Ovary (tissue), 9 donors: ENCODE measurements around the gene HAND2. TPM values are rescaled to one million over a fixed set of nuclear protein-coding genes. Genes with fewer than 3 reads are reported as not detected.

Experiments used
- DNase-seq, 5 donors: peaks; one replicate each; pipeline ENCODE4 v3.0.0-alpha.2; 2019 to 2020
- H3K27ac ChIP-seq, 2 donors: fragments of 200-600 bp; one replicate each; pipeline versions ENCODE4 v1.5.1 to v1.8.0; 2019 to 2022
- H3K27me3 ChIP-seq: fragments of 200-600 bp; one replicate; pipeline ENCODE4 v1.8.0; 2022
- H3K36me3 ChIP-seq: fragments of 200-600 bp; sonication (generic); one replicate; pipeline ENCODE4 v1.5.1; 2019
- H3K4me1 ChIP-seq: one replicate; pipeline ENCODE4 v1.8.1; 2013; ENCODE audit warnings: mild to moderate bottlenecking, moderate library complexity; ENCODE audit not compliant: insufficient read depth
- H3K4me3 ChIP-seq: fragments of 200-600 bp; sonication (generic); one replicate; pipeline ENCODE4 v1.5.1; 2017
- H3K9me3 ChIP-seq, 2 donors: fragments of 200-600 bp in 1 of 2; sonication (generic) in 1 of 2; one replicate each; pipeline versions ENCODE4 v1.5.1 to v1.8.1; 2013 to 2019; ENCODE audit warnings: mild to moderate bottlenecking in 1 of 2, moderate library complexity in 1 of 2
- EP300 ChIP-seq: sonication (generic); formaldehyde crosslinking; IDR thresholded peaks from one replicate; pipeline ENCODE4 v1.6.1; 2017; ENCODE audit warnings: antibody characterized with exemption
- POLR2A ChIP-seq: fragments of 450-650 bp; IDR thresholded peaks from one replicate; pipeline ENCODE4 v1.6.1; 2017; ENCODE audit warnings: antibody characterized with exemption, mild to moderate bottlenecking, moderate library complexity
- WGBS, 3 donors: extraction: QIAGEN DNeasy Blood & Tissue Kit in 1 of 3; methylation state at CpG; one replicate each; pipeline versions ENCODE4 v1.1.5 to v1.1.7; 2013 to 2017; 5-methylcytosine and 5-hydroxymethylcytosine counted together
- intact Hi-C, 4 donors: fragments of 100-400 bp; cut with DNase I; formaldehyde crosslinking; loops; one replicate each; pipeline versions ENCODE4 v1.11.0 to v1.15.1; 2022 to 2023
- polyA plus RNA-seq, 2 donors: library from polyadenylated mRNA; stranded (reverse); fragments of 200-250 nt in 1 of 2; fragments of 350-450 nt in 1 of 2; fragmentation: Illumina TruSeq in 1 of 2; extraction: RNeasy Lipid Tissue Mini Kit (QIAGEN cat#74804) in 1 of 2; gene quantifications; one replicate each; pipeline ENCODE4 v1.2.3, GENCODE V29; 2013 to 2014
- total RNA-seq, 7 donors: library from RNA; depleted of rRNA in 2 of 7; stranded (reverse); fragments of >200 nt in 2 of 7; fragmentation: NEBNext Ultra II Directional in 3 of 7; extraction: Animal tissue kit (Norgen Biotek cat#: 25700) in 3 of 7; gene quantifications; one replicate each; pipeline versions ENCODE4 v1.1.0 to v1.2.4, GENCODE V29; 2016 to 2023
- TF ChIP-seq, protein P1 (sequence below), 3 donors: fragments of 450-650 bp in 2 of 3; fragments of 200-600 bp in 1 of 3; IDR thresholded peaks; one replicate each; pipeline versions ENCODE4 v1.5.1 to v1.8.0; 2016 to 2022; ENCODE audit warnings: antibody characterized with exemption in 3 of 3, mild to moderate bottlenecking in 1 of 3
- donor health status: DM: no; HTN: no; CAD: no; lungs with moderate emphysema.
- donor health status: DM: no; HTN: no; CAD: no.
- donor health status: Bipolar disorder and iron deficiency.
- donor health status: DM: yes; HTN: yes; CAD: no.
- donor health status: DM: no; HTN: no; CAD: no.
- donor health status: DM: yes; HTN: yes; CAD: no.

The HAND2 gene
- total and polyA plus RNA-seq, 9 donors: 12.9 to 99.9 (median 39.6) TPM

DNA sequence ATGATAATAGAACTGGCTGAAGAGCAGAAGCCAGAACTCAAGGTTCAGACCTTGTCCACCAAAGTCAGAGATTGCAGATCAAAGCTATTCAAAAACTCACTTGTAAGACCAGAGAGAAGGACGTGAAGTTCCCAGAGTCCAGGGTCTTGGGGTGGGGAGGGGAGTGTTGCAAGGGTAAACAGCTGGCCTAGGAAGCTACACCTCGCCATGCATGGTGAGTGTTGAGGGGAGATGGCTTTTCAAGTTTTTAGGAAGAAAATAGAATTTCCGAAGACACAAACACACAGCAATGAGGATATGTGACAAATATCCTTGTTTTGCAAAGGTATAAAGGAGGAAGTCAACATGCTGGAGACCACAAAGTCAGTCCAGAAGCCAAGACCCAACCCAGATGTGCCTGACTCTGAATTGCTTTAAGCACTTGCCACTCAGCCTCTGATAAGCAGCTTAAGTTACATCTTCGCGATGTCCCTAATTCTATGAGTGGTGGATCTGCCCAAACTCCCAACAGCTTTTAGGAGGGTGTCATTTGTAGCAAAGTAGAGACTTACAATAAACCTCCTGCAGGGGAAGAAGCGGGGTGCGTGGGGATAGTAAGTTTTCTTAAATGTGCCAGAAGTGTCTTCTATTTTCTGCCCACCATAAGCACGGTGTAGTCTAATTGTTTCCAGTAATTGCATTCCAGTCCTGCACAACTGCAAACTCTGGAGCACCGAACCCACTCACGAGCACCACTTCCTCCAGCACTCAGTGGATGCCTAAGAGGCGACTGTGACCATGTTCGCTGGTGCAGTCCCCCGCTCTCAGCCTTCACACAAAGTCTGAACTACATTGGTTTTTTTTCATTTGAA is 26.5 kb downstream of the HAND2 start:
- intact Hi-C loops: loop anchor here in 2 of 4 donors (10.0 kb wide), 3 partner anchors 241 to 811 kb away; no protein-coding TSS in a partner anchor
- H3K4me1 ChIP-seq: no peaks in the 10 kb centered on the region
- TF ChIP-seq, protein P1, sequence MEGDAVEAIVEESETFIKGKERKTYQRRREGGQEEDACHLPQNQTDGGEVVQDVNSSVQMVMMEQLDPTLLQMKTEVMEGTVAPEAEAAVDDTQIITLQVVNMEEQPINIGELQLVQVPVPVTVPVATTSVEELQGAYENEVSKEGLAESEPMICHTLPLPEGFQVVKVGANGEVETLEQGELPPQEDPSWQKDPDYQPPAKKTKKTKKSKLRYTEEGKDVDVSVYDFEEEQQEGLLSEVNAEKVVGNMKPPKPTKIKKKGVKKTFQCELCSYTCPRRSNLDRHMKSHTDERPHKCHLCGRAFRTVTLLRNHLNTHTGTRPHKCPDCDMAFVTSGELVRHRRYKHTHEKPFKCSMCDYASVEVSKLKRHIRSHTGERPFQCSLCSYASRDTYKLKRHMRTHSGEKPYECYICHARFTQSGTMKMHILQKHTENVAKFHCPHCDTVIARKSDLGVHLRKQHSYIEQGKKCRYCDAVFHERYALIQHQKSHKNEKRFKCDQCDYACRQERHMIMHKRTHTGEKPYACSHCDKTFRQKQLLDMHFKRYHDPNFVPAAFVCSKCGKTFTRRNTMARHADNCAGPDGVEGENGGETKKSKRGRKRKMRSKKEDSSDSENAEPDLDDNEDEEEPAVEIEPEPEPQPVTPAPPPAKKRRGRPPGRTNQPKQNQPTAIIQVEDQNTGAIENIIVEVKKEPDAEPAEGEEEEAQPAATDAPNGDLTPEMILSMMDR (IDR thresholded peaks at IDR 0.05): no peak
- TF ChIP-seq POLR2A (no peak), EP300 (no peak)
- peaks cover 0 to 6% of the 10 kb centered on the region in 2 donors for H3K9me3 ChIP-seq
- 62 to 76% (median 63%) methylated on average over 13 of the region's 13 CpGs for WGBS, 3 donors
- H3K36me3 ChIP-seq: no peaks in the 10 kb centered on the region
- H3K27me3 ChIP-seq: no peaks in the 10 kb centered on the region
- H3K4me3 ChIP-seq: no peak overlapping the region
- H3K27ac ChIP-seq: no peak overlapping the region
- DNase-seq: no peak

DNA sequence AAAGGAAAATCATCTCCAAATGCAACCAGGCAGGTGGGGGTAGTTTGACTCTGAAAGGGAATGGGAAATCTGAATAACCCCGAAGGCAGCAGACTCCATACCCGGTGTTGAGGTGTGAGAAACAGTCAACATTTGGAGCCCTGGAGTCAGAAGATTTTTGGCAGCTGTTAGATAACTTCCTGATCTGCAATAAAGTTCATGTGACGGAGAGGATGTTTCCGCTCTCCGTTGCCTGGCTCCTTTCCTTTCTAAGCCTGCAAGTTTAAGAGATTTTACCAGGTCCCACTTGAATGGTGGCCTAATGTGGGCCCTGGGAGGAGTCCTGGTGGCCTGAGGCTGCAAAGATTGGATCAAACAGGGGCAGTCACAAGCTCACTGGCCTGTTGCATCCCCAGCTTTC is 27.7 kb downstream of the HAND2 start:
- Histone ChIP-seq H3K4me1 (no peaks in the 10 kb centered on the region), H3K27me3 (no peaks in the 10 kb centered on the region), H3K27ac (no peak overlapping the region), H3K4me3 (no peak overlapping the region), H3K9me3 (peaks cover 0 to 6% of the 10 kb centered on the region in 2 donors), H3K36me3 (no peaks in the 10 kb centered on the region)
- intact Hi-C loops: loop anchor here in 2 of 4 donors (10.0 kb wide), 3 partner anchors 243 to 813 kb away; no protein-coding TSS in a partner anchor
- no peak for DNase-seq
- TF ChIP-seq EP300 (no peak), POLR2A (no peak)
- TF ChIP-seq, protein P1 (IDR thresholded peaks at IDR 0.05): no peak
- 76 to 86% (median 78%) methylated on average over 5 of the region's 5 CpGs for WGBS, 3 donors

DNA sequence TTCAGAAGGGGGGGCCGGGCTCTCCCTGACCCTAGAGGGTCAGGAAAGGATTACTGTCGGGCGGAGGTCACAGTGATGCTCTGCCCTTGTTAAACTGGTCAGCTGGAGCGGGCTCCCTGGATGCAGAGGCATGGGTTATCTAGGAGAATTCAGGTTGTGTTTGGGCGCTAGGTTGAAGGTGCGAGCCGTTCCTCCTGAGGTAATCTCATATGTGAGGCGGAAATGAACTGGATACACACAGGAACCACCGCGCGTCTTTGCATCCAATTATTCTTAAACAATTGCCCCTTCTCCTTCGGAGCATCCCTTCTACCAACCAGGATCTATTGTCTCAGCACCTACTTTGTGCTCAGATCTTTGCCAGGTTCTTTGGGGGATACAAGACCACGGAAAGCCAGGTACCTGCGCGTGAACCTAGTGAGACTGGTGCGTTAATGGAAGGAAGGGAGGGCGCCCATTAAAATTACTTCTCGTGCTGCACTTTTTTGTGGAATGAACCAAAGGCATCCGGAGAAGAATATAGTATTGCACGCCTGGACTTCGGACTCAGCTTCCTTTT is 28.4 kb downstream of the HAND2 start:
- DNase-seq: no peak
- TF ChIP-seq POLR2A: no peak
- TF ChIP-seq EP300: no peak
- TF ChIP-seq, protein P1 (IDR thresholded peaks at IDR 0.05): no peak
- no peaks in the 10 kb centered on the region for H3K36me3 ChIP-seq
- H3K27ac ChIP-seq: no peak overlapping the region
- no peaks in the 10 kb centered on the region for H3K4me1 ChIP-seq
- H3K9me3 ChIP-seq: peaks cover 0 to 6% of the 10 kb centered on the region in 2 donors
- 72 to 75% (median 72%) methylated on average over 21 of the region's 21 CpGs for WGBS, 3 donors
- no peaks in the 10 kb centered on the region for H3K27me3 ChIP-seq
- intact Hi-C loops: loop anchor here in 2 of 4 donors (10.0 kb wide), 3 partner anchors 243 to 813 kb away; no protein-coding TSS in a partner anchor
- H3K4me3 ChIP-seq: no peak overlapping the region

DNA sequence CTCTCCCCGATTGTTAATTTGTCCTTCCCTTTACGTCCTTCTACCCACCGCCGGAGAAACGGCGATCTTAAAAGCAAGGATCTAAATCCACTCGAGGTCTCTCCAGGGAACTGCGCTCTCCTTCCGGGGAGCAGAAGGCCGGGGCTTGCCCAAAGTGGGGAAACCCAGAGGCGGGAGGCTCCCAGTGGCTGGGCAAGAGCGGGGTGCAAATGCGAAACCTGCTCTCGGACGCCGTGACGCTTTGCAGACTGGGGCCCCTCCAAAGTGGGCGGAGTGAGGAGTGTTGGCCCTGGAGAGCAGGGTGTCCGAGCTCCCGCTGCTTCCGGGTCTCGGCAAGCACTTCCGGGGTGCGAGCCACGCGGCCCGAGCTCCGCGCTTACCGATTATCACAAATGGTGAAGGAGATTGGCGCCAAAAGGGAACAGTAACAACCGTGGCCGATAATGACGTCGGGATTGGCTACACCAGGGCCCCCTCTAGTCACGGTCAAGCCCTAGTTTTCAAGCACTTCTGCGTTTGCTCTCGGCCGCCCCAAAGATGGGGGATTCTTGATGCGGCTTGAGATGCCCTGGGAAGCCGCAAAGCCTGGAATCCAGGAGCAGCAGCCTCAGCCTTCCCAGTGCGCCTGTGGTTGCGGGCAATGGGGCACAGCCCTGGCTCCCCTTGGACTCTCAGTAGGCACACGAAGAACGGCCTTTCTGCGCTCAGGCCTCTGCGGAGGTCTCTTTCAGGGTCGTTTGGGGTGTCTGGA is 29.0 kb downstream of the HAND2 start:
- DNase-seq: no peak
- peak overlapping the region; percentile 14 for H3K4me3 ChIP-seq
- no peak for TF ChIP-seq EP300
- no peak for TF ChIP-seq POLR2A
- TF ChIP-seq, protein P1 (IDR thresholded peaks at IDR 0.05): no peak
- H3K4me1 ChIP-seq: no peaks in the 10 kb centered on the region
- H3K27ac ChIP-seq: no peak overlapping the region
- H3K27me3 ChIP-seq: no peaks in the 10 kb centered on the region
- peaks cover 0 to 6% of the 10 kb centered on the region in 2 donors for H3K9me3 ChIP-seq
- intact Hi-C loops: loop anchor here in 2 of 4 donors (10.0 kb wide), 3 partner anchors 244 to 814 kb away; no protein-coding TSS in a partner anchor
- H3K36me3 ChIP-seq: no peaks in the 10 kb centered on the region
- 35 to 52% (median 37%) methylated on average over 48 of the region's 48 CpGs for WGBS, 3 donors
